Sigmoid colon (tissue), 4 donors: Measurements from ENCODE around the gene TMEM108.

Source experiments
- CTCF ChIP-seq, 4 experiments: fragments of 450-650 bp in 3 of 4; fragments of 200-600 bp in 1 of 4; IDR thresholded peaks; one replicate each; pipeline ENCODE4 v1.5.1; 2016 to 2019; ENCODE audit warnings: antibody characterized with exemption in 4 of 4, mild to moderate bottlenecking in 3 of 4, moderate library complexity in 2 of 4
- POLR2AphosphoS5 ChIP-seq, 4 donors: sonication (generic); formaldehyde crosslinking; IDR thresholded peaks; one replicate each; pipeline ENCODE4 v1.6.1; 2017; ENCODE audit warnings: antibody characterized with exemption in 4 of 4

DNA sequence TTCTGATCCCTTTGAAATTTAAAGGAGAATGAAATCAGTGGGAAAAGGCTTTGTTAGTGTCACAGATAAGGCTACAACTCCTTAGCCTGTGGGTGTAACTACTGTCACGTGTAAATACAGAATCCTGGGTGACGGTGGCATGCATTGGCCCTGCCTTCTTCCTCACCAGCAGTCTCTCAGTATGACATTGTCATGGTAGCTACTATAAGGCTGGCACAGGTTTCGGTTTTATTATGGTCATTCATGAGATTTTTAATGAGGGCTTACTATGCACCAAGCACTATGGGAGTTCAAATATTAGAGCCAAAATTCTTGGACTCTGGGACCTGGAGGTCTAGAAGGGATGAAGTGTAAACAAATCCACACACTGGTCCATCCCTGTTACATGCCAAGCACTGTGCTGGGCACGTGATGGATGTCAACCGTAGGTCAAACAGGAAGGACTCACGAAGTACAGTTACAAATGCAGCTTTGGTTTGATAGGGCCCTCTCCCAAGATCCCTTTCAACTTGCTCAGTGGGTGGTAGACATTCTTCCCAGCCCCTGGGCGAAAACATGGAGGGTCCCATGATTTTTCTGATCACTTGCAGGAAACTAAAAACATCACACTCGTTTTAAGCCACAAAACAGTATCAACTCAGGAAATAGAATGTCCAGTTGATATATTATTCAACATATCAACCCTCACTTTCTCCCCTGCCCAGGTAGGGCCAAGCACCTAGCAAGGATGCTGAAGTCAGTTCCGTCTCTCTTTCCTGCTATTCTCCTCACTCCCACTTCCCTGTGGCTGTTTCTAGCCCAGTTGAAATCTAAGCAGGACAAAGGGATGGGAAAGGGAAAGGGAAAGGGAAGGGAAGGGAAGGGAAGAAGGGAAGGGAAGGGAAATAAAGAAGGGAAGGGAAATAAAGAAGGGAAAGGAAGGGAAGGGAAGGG lies 387.0 kb downstream of the TMEM108 start:
- TF ChIP-seq CTCF (IDR thresholded peaks at IDR 0.05), result no peak
- TF ChIP-seq POLR2AphosphoS5 (IDR thresholded peaks at IDR 0.05), result no peak
